ENCODE results near the gene MAP3K10. TPM values are rescaled to one million over a fixed set of nuclear protein-coding genes. Genes with fewer than 3 reads are reported as not detected.

Gene MAP3K10
- total and polyA plus RNA-seq, 2 of the 13 experiments (the other 11 are each of a cell fraction or from before 2014, with no cell fraction given), result 3.4 to 5.0 TPM

- no peak for TF ChIP-seq SIN3B (IDR thresholded peaks at IDR 0.05; ENCODE audit: low read length)
- no peak for TF ChIP-seq HNRNPUL1 (IDR thresholded peaks at IDR 0.05; ENCODE audit: low read depth, low read length)
- TF ChIP-seq ZNF34 (CRISPR knock-in tag; IDR thresholded peaks at IDR 0.05; ENCODE audit: borderline replicate concordance), result no peak
Measured at GRCh38 chr19:40208602-40209001, 17.4 kb downstream of the MAP3K10 start (continued).

GRCh38 chr19:40210889-40211288 lies 19.7 kb downstream of the MAP3K10 start:
- 92% methylated on average over 5 of the region's 5 CpGs for WGBS (ENCODE audit: low lambda C conversion rate)
- H3K4me1 ChIP-seq (ENCODE audit: insufficient read depth, low read length), result peaks cover 7% of the 10 kb centered on the region
- H3K27ac ChIP-seq (ENCODE audit: extremely low read length, insufficient read depth, low read length), result no peak overlapping the region
- H3K79me2 ChIP-seq (ENCODE audit: insufficient read depth, low read length), result no peaks in the 10 kb centered on the region
- DNase-seq (ENCODE audit: low spot score) (no peak), ATAC-seq (no peak), FAIRE-seq (no peak)
- ChIA-PET POLR2A (no interaction called here), CTCF (ENCODE audit: low intra/inter-chr PET ratio, low total read pairs) (no interaction called here)
- no peak overlapping the region for H2AFZ ChIP-seq (ENCODE audit: low read length)
- no peaks in the 10 kb centered on the region for H3K27me3 ChIP-seq (ENCODE audit: control insufficient read depth in 1 of 2, insufficient read depth in 2 of 2, low read length in 2 of 2)
- TF ChIP-seq ZNF503 (CRISPR knock-in tag; IDR thresholded peaks at IDR 0.05), result no peak
- TF ChIP-seq SALL1 (CRISPR knock-in tag; IDR thresholded peaks at IDR 0.05), result no peak
- TF ChIP-seq SAP130 (CRISPR knock-in tag; IDR thresholded peaks at IDR 0.05; ENCODE audit: low read depth), result no peak
- no peak for TF ChIP-seq ZNF839 (CRISPR knock-in tag; IDR thresholded peaks at IDR 0.05; ENCODE audit: borderline replicate concordance)
- no peak for TF ChIP-seq ZNF253 (CRISPR knock-in tag; IDR thresholded peaks at IDR 0.05; ENCODE audit: borderline replicate concordance)
- TF ChIP-seq HHEX (CRISPR knock-in tag; IDR thresholded peaks at IDR 0.05), result no peak
- TF ChIP-seq DNMT3B (CRISPR knock-in tag; conservative IDR thresholded peaks at IDR 0.05), result no peak
- TF ChIP-seq MXI1 (IDR thresholded peaks at IDR 0.05; ENCODE audit: borderline replicate concordance, low read depth, low read length), result no peak
- TF ChIP-seq TEAD2 (CRISPR knock-in tag; IDR thresholded peaks at IDR 0.05), result no peak
- no peak for TF ChIP-seq NCOA2 (CRISPR knock-in tag; IDR thresholded peaks at IDR 0.05)
- no peak for TF ChIP-seq ZNF296 (CRISPR knock-in tag; conservative IDR thresholded peaks at IDR 0.05)
- no peak for TF ChIP-seq ZNF34 (CRISPR knock-in tag; IDR thresholded peaks at IDR 0.05; ENCODE audit: borderline replicate concordance)
- no peak for TF ChIP-seq THAP11 (CRISPR knock-in tag; IDR thresholded peaks at IDR 0.05)
- no peak for TF ChIP-seq MEF2D (CRISPR knock-in tag; IDR thresholded peaks at IDR 0.05)
- no peak for TF ChIP-seq PBX3 (CRISPR knock-in tag; IDR thresholded peaks at IDR 0.05; ENCODE audit: borderline replicate concordance)
- in situ Hi-C loops (cut with HindIII; ENCODE audit: extremely low pct_ligation_motif_present, low pct_unique_long_range_greater_than_20kb), result no loop called here
- no peak overlapping the region for H3K4me2 ChIP-seq (ENCODE audit: low read depth, low read length)
- H3K9me3 ChIP-seq (ENCODE audit: low read length), result no peaks in the 10 kb centered on the region
- peaks cover 0 to 2% of the 10 kb centered on the region in 2 experiments; a peak in 1 of 5 replicates for H3K36me3 ChIP-seq (replicated peaks in 1 of 2; ENCODE audit: control insufficient read depth in 1 of 2, insufficient read depth in 2 of 2, low read length in 2 of 2)
- BruUV-seq (replicated peaks), result no TSS peak
- H4K20me1 ChIP-seq (ENCODE audit: insufficient read depth, low read length), result no peaks in the 10 kb centered on the region
- H3K4me3 ChIP-seq (replicated peaks in 1 of 3; ENCODE audit: insufficient read depth in 1 of 3, low read depth in 2 of 3, low read length in 3 of 3), result no peak overlapping the region
- H3K9ac ChIP-seq (ENCODE audit: insufficient read depth, low read depth, low read length), result no peak overlapping the region
- intact Hi-C loops (cut with micrococcal nuclease; ENCODE audit: unreplicated experiment), result no loop called here

Measured in HepG2 (cell line).